ENCODE measurements around the gene PRR5L.
"Not testable (repeated sequence)": the region's sequence is repeated elsewhere in the genome, so short reads cannot be mapped to it uniquely, and the experiment has no call there.

PRR5L gene

GRCh38 chr11:36480833-36481232 is 184.7 kb downstream of the PRR5L start:
- H3K79me1 ChIP-seq (ENCODE audit: low read depth, low read length): no peaks in the 10 kb centered on the region
- H4K8ac ChIP-seq (ENCODE audit: low read depth, low read length): no peak overlapping the region
- H2BK5ac ChIP-seq (ENCODE audit: low read length): no peak overlapping the region
- no peak overlapping the region for H3K4me2 ChIP-seq (ENCODE audit: insufficient read depth, low read length, poor library complexity, severe bottlenecking)
- no peak overlapping the region for H2BK12ac ChIP-seq (ENCODE audit: low read length)
- peaks cover 0 to 7% of the 10 kb centered on the region in 2 donors for H3K9me3 ChIP-seq (replicated peaks in 1 of 2; ENCODE audit: control insufficient read depth in 2 of 2, insufficient read depth in 1 of 2, low read depth in 1 of 2, low read length in 2 of 2)
- H3K27ac ChIP-seq (replicated peaks; ENCODE audit: low read length): no peak overlapping the region
- peaks cover 2 to 5% of the 10 kb centered on the region in 2 donors for H3K4me1 ChIP-seq (ENCODE audit: control insufficient read depth in 2 of 2, insufficient read depth in 1 of 2, low read depth in 1 of 2, low read length in 2 of 2)
- no peak overlapping the region for H3K23ac ChIP-seq (ENCODE audit: low read depth, low read length, poor library complexity)
- no peak overlapping the region for H3K4me3 ChIP-seq (ENCODE audit: low read length in 2 of 2)
- H3K9ac ChIP-seq (ENCODE audit: low read depth, low read length, poor library complexity): no peak overlapping the region
- no peak overlapping the region for H3K4ac ChIP-seq (ENCODE audit: low read length)
- H2AK5ac ChIP-seq (ENCODE audit: low read depth, low read length): no peak overlapping the region
- no peak overlapping the region for H4K91ac ChIP-seq (ENCODE audit: low read depth, low read length, poor library complexity)
- peaks cover 4 to 26% of the 10 kb centered on the region in 2 donors for H3K36me3 ChIP-seq (replicated peaks in 1 of 2; ENCODE audit: control insufficient read depth in 2 of 2, insufficient read depth in 2 of 2, low read length in 2 of 2)
- no peaks in the 10 kb centered on the region for H3K27me3 ChIP-seq (ENCODE audit: control insufficient read depth in 3 of 3, insufficient read depth in 3 of 3, low read depth in 1 of 3, low read length in 3 of 3)
- no peak overlapping the region for H3K14ac ChIP-seq (ENCODE audit: low read length)
- no peak overlapping the region for H2AFZ ChIP-seq (ENCODE audit: low read length)
- DNase-seq (ENCODE audit: low spot score): no peak
- no peak overlapping the region for H2BK15ac ChIP-seq (ENCODE audit: low read length)
- H3K18ac ChIP-seq (ENCODE audit: low read length): no peak overlapping the region
- no peak overlapping the region for H2BK120ac ChIP-seq (ENCODE audit: low read depth, low read length)

GRCh38 chr11:36483042-36483441 is 187.0 kb downstream of the PRR5L start:
- not testable (repeated sequence) for H2AK5ac ChIP-seq (ENCODE audit: low read depth, low read length); H3K14ac ChIP-seq (ENCODE audit: low read length); H3K4me2 ChIP-seq (ENCODE audit: insufficient read depth, low read length, poor library complexity, severe bottlenecking); H3K4me3 ChIP-seq (ENCODE audit: low read length in 2 of 2); H3K79me1 ChIP-seq (ENCODE audit: low read depth, low read length); H3K4me1 ChIP-seq (ENCODE audit: control insufficient read depth in 2 of 2, insufficient read depth in 1 of 2, low read depth in 1 of 2, low read length in 2 of 2); H3K23ac ChIP-seq (ENCODE audit: low read depth, low read length, poor library complexity); H3K9ac ChIP-seq (ENCODE audit: low read depth, low read length, poor library complexity); H4K91ac ChIP-seq (ENCODE audit: low read depth, low read length, poor library complexity); H3K4ac ChIP-seq (ENCODE audit: low read length); H3K27ac ChIP-seq (replicated peaks; ENCODE audit: low read length); H2AFZ ChIP-seq (ENCODE audit: low read length); H2BK5ac ChIP-seq (ENCODE audit: low read length); H3K18ac ChIP-seq (ENCODE audit: low read length); DNase-seq (ENCODE audit: low spot score); H4K8ac ChIP-seq (ENCODE audit: low read depth, low read length); H2BK120ac ChIP-seq (ENCODE audit: low read depth, low read length); H3K27me3 ChIP-seq (ENCODE audit: control insufficient read depth in 3 of 3, insufficient read depth in 3 of 3, low read depth in 1 of 3, low read length in 3 of 3); H3K9me3 ChIP-seq (replicated peaks in 1 of 2; ENCODE audit: control insufficient read depth in 2 of 2, insufficient read depth in 1 of 2, low read depth in 1 of 2, low read length in 2 of 2); H2BK12ac ChIP-seq (ENCODE audit: low read length); H2BK15ac ChIP-seq (ENCODE audit: low read length)
- peaks cover 6 to 47% of the 10 kb centered on the region in 2 donors for H3K36me3 ChIP-seq (replicated peaks in 1 of 2; ENCODE audit: control insufficient read depth in 2 of 2, insufficient read depth in 2 of 2, low read length in 2 of 2)
- WGBS, 2 donors (ENCODE audit: extremely low coverage in 2 of 2, insufficient read length in 2 of 2, insufficient replicate concordance in 1 of 2): no CpG with 5 or more reads among the region's 4 CpGs

GRCh38 chr11:36485298-36486002 is 189.4 kb downstream of the PRR5L start:
- H3K27me3 ChIP-seq (ENCODE audit: control insufficient read depth in 3 of 3, insufficient read depth in 3 of 3, low read depth in 1 of 3, low read length in 3 of 3): no peaks in the 10 kb centered on the region
- no peak overlapping the region for H2AFZ ChIP-seq (ENCODE audit: low read length)
- no peak overlapping the region for H2BK15ac ChIP-seq (ENCODE audit: low read length)
- H3K36me3 ChIP-seq (replicated peaks in 1 of 2; ENCODE audit: control insufficient read depth in 2 of 2, insufficient read depth in 2 of 2, low read length in 2 of 2): peaks cover 16 to 71% of the 10 kb centered on the region in 2 donors
- H3K4me2 ChIP-seq (ENCODE audit: insufficient read depth, low read length, poor library complexity, severe bottlenecking): no peak overlapping the region
- no peak overlapping the region for H3K18ac ChIP-seq (ENCODE audit: low read length)
- no peak for DNase-seq (ENCODE audit: low spot score)
- no peak overlapping the region for H2BK12ac ChIP-seq (ENCODE audit: low read length)
- no peak overlapping the region for H3K23ac ChIP-seq (ENCODE audit: low read depth, low read length, poor library complexity)
- H2BK120ac ChIP-seq (ENCODE audit: low read depth, low read length): no peak overlapping the region
- WGBS, 2 donors (ENCODE audit: extremely low coverage in 2 of 2, insufficient read length in 2 of 2, insufficient replicate concordance in 1 of 2): no CpG with 5 or more reads among the region's 6 CpGs
- H2AK5ac ChIP-seq (ENCODE audit: low read depth, low read length): no peak overlapping the region
- H3K79me1 ChIP-seq (ENCODE audit: low read depth, low read length): no peaks in the 10 kb centered on the region
- H3K9me3 ChIP-seq (replicated peaks in 1 of 2; ENCODE audit: control insufficient read depth in 2 of 2, insufficient read depth in 1 of 2, low read depth in 1 of 2, low read length in 2 of 2): peaks cover 0 to 7% of the 10 kb centered on the region in 2 donors
- H2BK5ac ChIP-seq (ENCODE audit: low read length): no peak overlapping the region
- no peaks in the 10 kb centered on the region for H3K4me1 ChIP-seq (ENCODE audit: control insufficient read depth in 2 of 2, insufficient read depth in 1 of 2, low read depth in 1 of 2, low read length in 2 of 2)
- H4K91ac ChIP-seq (ENCODE audit: low read depth, low read length, poor library complexity): no peak overlapping the region
- no peak overlapping the region for H3K4ac ChIP-seq (ENCODE audit: low read length)
- no peak overlapping the region for H4K8ac ChIP-seq (ENCODE audit: low read depth, low read length)
- no peak overlapping the region for H3K14ac ChIP-seq (ENCODE audit: low read length)
- H3K4me3 ChIP-seq (ENCODE audit: low read length in 2 of 2): no peak overlapping the region
- no peak overlapping the region for H3K9ac ChIP-seq (ENCODE audit: low read depth, low read length, poor library complexity)
- H3K27ac ChIP-seq (replicated peaks; ENCODE audit: low read length): no peak overlapping the region

GRCh38 chr11:36487619-36488018 is 191.5 kb downstream of the PRR5L start:
- H2BK15ac ChIP-seq (ENCODE audit: low read length): no peak overlapping the region
- no peaks in the 10 kb centered on the region for H3K4me1 ChIP-seq (ENCODE audit: control insufficient read depth in 2 of 2, insufficient read depth in 1 of 2, low read depth in 1 of 2, low read length in 2 of 2)
- H3K23ac ChIP-seq (ENCODE audit: low read depth, low read length, poor library complexity): no peak overlapping the region
- H4K8ac ChIP-seq (ENCODE audit: low read depth, low read length): no peak overlapping the region
- no peak overlapping the region for H3K14ac ChIP-seq (ENCODE audit: low read length)
- H2AFZ ChIP-seq (ENCODE audit: low read length): no peak overlapping the region
- H2BK120ac ChIP-seq (ENCODE audit: low read depth, low read length): no peak overlapping the region
- no peak overlapping the region for H3K4me3 ChIP-seq (ENCODE audit: low read length in 2 of 2)
- no peak overlapping the region for H2BK12ac ChIP-seq (ENCODE audit: low read length)
- no peak overlapping the region for H2AK5ac ChIP-seq (ENCODE audit: low read depth, low read length)
- no peak for DNase-seq (ENCODE audit: low spot score)
- H3K18ac ChIP-seq (ENCODE audit: low read length): no peak overlapping the region
- peaks cover 0 to 7% of the 10 kb centered on the region in 2 donors for H3K9me3 ChIP-seq (replicated peaks in 1 of 2; ENCODE audit: control insufficient read depth in 2 of 2, insufficient read depth in 1 of 2, low read depth in 1 of 2, low read length in 2 of 2)
- peaks cover 26 to 93% of the 10 kb centered on the region in 2 donors for H3K36me3 ChIP-seq (replicated peaks in 1 of 2; ENCODE audit: control insufficient read depth in 2 of 2, insufficient read depth in 2 of 2, low read length in 2 of 2)
- no CpG with 5 or more reads among the region's 4 CpGs for WGBS, 2 donors (ENCODE audit: extremely low coverage in 2 of 2, insufficient read length in 2 of 2, insufficient replicate concordance in 1 of 2)
- no peak overlapping the region for H3K9ac ChIP-seq (ENCODE audit: low read depth, low read length, poor library complexity)
- no peak overlapping the region for H4K91ac ChIP-seq (ENCODE audit: low read depth, low read length, poor library complexity)
- no peaks in the 10 kb centered on the region for H3K79me1 ChIP-seq (ENCODE audit: low read depth, low read length)
- H3K4ac ChIP-seq (ENCODE audit: low read length): no peak overlapping the region
- H3K4me2 ChIP-seq (ENCODE audit: insufficient read depth, low read length, poor library complexity, severe bottlenecking): no peak overlapping the region
- H2BK5ac ChIP-seq (ENCODE audit: low read length): no peak overlapping the region
- H3K27me3 ChIP-seq (ENCODE audit: control insufficient read depth in 3 of 3, insufficient read depth in 3 of 3, low read depth in 1 of 3, low read length in 3 of 3): no peaks in the 10 kb centered on the region
- no peak overlapping the region for H3K27ac ChIP-seq (replicated peaks; ENCODE audit: low read length)
